HepG2 (cell line): ENCODE data around the gene TMCO4. TPM values are rescaled to one million over a fixed set of nuclear protein-coding genes. Genes with fewer than 3 reads are reported as not detected.

Experiments
- ATAC-seq: fragments of 200-7000 bp; cut with Tn5 transposase; 3 replicates; pipeline ENCODE4 v1.9.1; 2020; ENCODE audit warnings: mild to moderate bottlenecking, moderate library complexity
- BruUV-seq: library from RNA; stranded (reverse); fragments of 400-500 nt; replicated peaks from 2 replicates; lab custom pipeline; 2021; lab: Mats Ljungman, UMichigan
- CTCF ChIA-PET: fragments of 300-600 bp; formaldehyde crosslinking; extraction: SDS; loops from one replicate; lab custom pipeline; 2021; ENCODE audit warnings: low total read pairs, inconsistent platforms, low intra/inter-chr PET ratio; lab: Yijun Ruan, JAX
- POLR2A ChIA-PET: fragments of 350-600 bp; sonication (Branson Sonifier 250); formaldehyde crosslinking; loops from one replicate; lab custom pipeline; 2020; ENCODE audit warnings: antibody characterized with exemption, inconsistent platforms; lab: Yijun Ruan, JAX
- DNase-seq: peaks from one replicate; pipeline ENCODE4 v3.0.0-alpha.2; 2015; ENCODE audit warnings: low spot score
- FAIRE-seq: peaks from 3 replicates; lab custom pipeline; 2011; peaks lifted over from hg19 to GRCh38; lab: Jason Lieb, UNC
- H2AFZ ChIP-seq: one replicate; pipeline ENCODE4 v1.6.1; 2011; ENCODE audit warnings: low read length, inconsistent platforms
- H3K27ac ChIP-seq: fragments of 300-600 bp; 3 replicates; pipeline ENCODE4 v1.8.0; 2011; ENCODE audit warnings: mixed run types, mild to moderate bottlenecking, mixed read lengths, low read length, inconsistent platforms; ENCODE audit not compliant: insufficient read depth; ENCODE audit errors: extremely low read length
- H3K27me3 ChIP-seq, 2 experiments: fragments of 200-600 bp in 1 of 2; 2 replicates in 1 of 2; 3 replicates in 1 of 2; pipeline versions ENCODE4 v1.6.0 to v1.8.0; 2011; ENCODE audit warnings: low read length in 2 of 2, mild to moderate bottlenecking in 2 of 2, moderate library complexity in 2 of 2, inconsistent platforms in 1 of 2; ENCODE audit not compliant: insufficient read depth in 2 of 2, control insufficient read depth in 1 of 2
- H3K36me3 ChIP-seq, 2 experiments: fragments of 200-600 bp in 1 of 2; replicated peaks in 1 of 2; 2 replicates in 1 of 2; 3 replicates in 1 of 2; pipeline versions ENCODE4 v1.5.1 to v1.8.0; 2011; ENCODE audit warnings: low read length in 2 of 2, inconsistent platforms in 1 of 2; ENCODE audit not compliant: insufficient read depth in 2 of 2, control insufficient read depth in 1 of 2
- H3K4me1 ChIP-seq: 2 replicates; pipeline ENCODE4 v1.5.1; 2012; ENCODE audit warnings: low read length, inconsistent platforms; ENCODE audit not compliant: insufficient read depth
- H3K4me2 ChIP-seq: 2 replicates; pipeline ENCODE4 v1.6.0; 2011; ENCODE audit warnings: low read depth, low read length, inconsistent platforms
- H3K4me3 ChIP-seq, 3 experiments: fragments of 200-600 bp in 1 of 3; sonication (generic), shearing (Covaris generic) in 1 of 3; replicated peaks in 1 of 3; 2 replicates each; pipeline ENCODE4 v1.5.1; 2011 to 2016; ENCODE audit warnings: low read length in 3 of 3, inconsistent platforms in 2 of 3, low read depth in 2 of 3, mild to moderate bottlenecking in 2 of 3, control low read depth in 1 of 3, mixed read lengths in 1 of 3; ENCODE audit not compliant: insufficient read depth in 1 of 3
- H3K79me2 ChIP-seq: one replicate; pipeline ENCODE4 v1.6.1; 2011; ENCODE audit warnings: low read length, inconsistent platforms; ENCODE audit not compliant: insufficient read depth
- H3K9ac ChIP-seq: 2 replicates; pipeline ENCODE4 v1.6.0; 2011; ENCODE audit warnings: mild to moderate bottlenecking, low read depth, low read length, inconsistent platforms; ENCODE audit not compliant: insufficient read depth
- H3K9me3 ChIP-seq: 2 replicates; pipeline ENCODE4 v1.5.1; 2012; ENCODE audit warnings: mild to moderate bottlenecking, low read length
- H4K20me1 ChIP-seq: 2 replicates; pipeline ENCODE4 v1.6.0; 2011; ENCODE audit warnings: inconsistent platforms, mild to moderate bottlenecking, low read length, moderate library complexity; ENCODE audit not compliant: insufficient read depth
- FOXJ3 ChIP-seq: sonication (generic); formaldehyde crosslinking; IDR thresholded peaks from 2 replicates; pipeline ENCODE4 v1.4.0; 2020; ENCODE audit warnings: missing genetic modification reagents, mild to moderate bottlenecking, borderline replicate concordance
- MAFK ChIP-seq, 2 experiments: IDR thresholded peaks in 1 of 2; conservative IDR thresholded peaks in 1 of 2; 2 replicates each; pipeline ENCODE4 v1.6.1; 2011; ENCODE audit warnings: improper control_type of control experiment in 2 of 2, low read length in 2 of 2
- MATR3 ChIP-seq: sonication (generic); formaldehyde crosslinking; IDR thresholded peaks from 2 replicates; pipeline ENCODE4 v1.4.0; 2020; ENCODE audit warnings: missing genetic modification reagents
- MEIS1 ChIP-seq: sonication (generic); formaldehyde crosslinking; IDR thresholded peaks from 2 replicates; pipeline ENCODE4 v1.9.0; 2021; ENCODE audit warnings: mild to moderate bottlenecking, missing genetic modification reagents, moderate library complexity, borderline replicate concordance
- SIN3B ChIP-seq: fragments of 150-350 bp; IDR thresholded peaks from 2 replicates; pipeline ENCODE4 v1.6.1; 2014; ENCODE audit warnings: low read length
- SPEN ChIP-seq: sonication (generic); formaldehyde crosslinking; IDR thresholded peaks from 2 replicates; pipeline ENCODE4 v1.5.1; 2020; ENCODE audit warnings: low read depth, mild to moderate bottlenecking, missing genetic modification reagents
- SRY ChIP-seq: sonication (generic); formaldehyde crosslinking; IDR thresholded peaks from 2 replicates; pipeline ENCODE4 v1.8.0; 2022; ENCODE audit warnings: mild to moderate bottlenecking, missing genetic modification reagents
- TEAD3 ChIP-seq: optimal IDR thresholded peaks from 2 replicates; pipeline ENCODE3; 2016; ENCODE audit warnings: borderline replicate concordance
- ZBTB40 ChIP-seq, 2 experiments: fragments of 450-650 bp in 1 of 2; sonication (generic) in 1 of 2; formaldehyde crosslinking in 1 of 2; IDR thresholded peaks; 2 replicates each; pipeline versions ENCODE4 v1.6.1 to v1.8.0; 2016 to 2022; ENCODE audit warnings: antibody characterized with exemption in 1 of 2, mild to moderate bottlenecking in 1 of 2, missing genetic modification reagents in 1 of 2
- whole genome bisulfite sequencing: methylation state at CpG from one replicate; pipeline ENCODE4 v1.1.6; 2017; ENCODE audit warnings: low lambda C conversion rate; 5-methylcytosine and 5-hydroxymethylcytosine counted together
- in situ Hi-C: cut with HindIII; loops from 2 replicates; pipeline ENCODE4 v1.10.0; 2017; ENCODE audit warnings: low pct_unique_long_range_greater_than_20kb; ENCODE audit not compliant: extremely low pct_ligation_motif_present
- intact Hi-C: fragments of 100-400 bp; cut with micrococcal nuclease; formaldehyde crosslinking; loops from one replicate; pipeline ENCODE4 v1.10.0; 2022; ENCODE audit not compliant: unreplicated experiment
- polyA plus RNA-seq, 8 experiments: library from polyadenylated mRNA; depleted of rRNA in 3 of 8; stranded (reverse) in 7 of 8; unstranded in 1 of 8; fragments of >200 nt; fragmentation: Illumina TruSeq in 4 of 8; extraction: Trizol in 4 of 8; gene quantifications; 2 replicates each; pipeline versions ENCODE4 v1.2.1 to v1.2.3, GENCODE V29; 2011 to 2016; ENCODE audit warnings: low read depth in 4 of 8, missing spikeins in 1 of 8, mixed read lengths in 1 of 8; ENCODE audit not compliant: insufficient read depth in 1 of 8
- total RNA-seq, 5 experiments: library from RNA; depleted of rRNA; stranded (reverse); fragments of >200 nt; fragmentation: Illumina TruSeq; extraction: Trizol; gene quantifications; 2 replicates each; pipeline ENCODE4 v1.2.3, GENCODE V29; 2016; ENCODE audit warnings: low read depth in 1 of 5

TMCO4 gene
- total and polyA plus RNA-seq, 2 of the 13 experiments (the other 11 are each of a cell fraction or from before 2014, with no cell fraction given): 2.1 to 4.1 TPM

- no peak for TF ChIP-seq MEIS1 (CRISPR knock-in tag)
- no peak for TF ChIP-seq TEAD3 (CRISPR knock-in tag)
- TF ChIP-seq SPEN: no peak
- peak; percentile 13 to 78; a peak in 2 of 4 replicates for TF ChIP-seq MAFK (conservative IDR thresholded peaks at IDR 0.05 in 1 of 2, IDR thresholded peaks at IDR 0.05 in 1 of 2; ENCODE audit: low read length in 2 of 2)
- no peak for TF ChIP-seq SIN3B
- TF ChIP-seq FOXJ3 (CRISPR knock-in tag): no peak
- no peak for TF ChIP-seq SRY (CRISPR knock-in tag)
- TF ChIP-seq, all 625 proteins: peak for 1
- Histone ChIP-seq H3K9ac (no peak overlapping the region), H3K27me3 (no peaks in the 10 kb centered on the region; a peak in 1 of 5 replicates), H3K79me2 (no peaks in the 10 kb centered on the region), H3K4me3 (no peak overlapping the region), H3K36me3 (no peaks in the 10 kb centered on the region), H4K20me1 (peaks cover 4% of the 10 kb centered on the region; the same call in 1 of the 2 replicates), H2AFZ (no peak overlapping the region), H3K4me1 (no peaks in the 10 kb centered on the region), H3K4me2 (no peak overlapping the region), H3K27ac (no peak overlapping the region), H3K9me3 (no peaks in the 10 kb centered on the region)
- ChIA-PET POLR2A (no interaction called here), CTCF (no interaction called here)
- DNase-seq (no peak), FAIRE-seq (no peak), ATAC-seq (no peak)
- intact Hi-C loops (no loop called here), in situ Hi-C loops (no loop called here)
- WGBS: 67% methylated on average over 3 of the region's 4 CpGs
- no TSS peak for BruUV-seq
Observed at GRCh38 chr1:19679691-19680090, 120.0 kb downstream of the TMCO4 start.

GRCh38 chr1:19678931-19679453 lies 120.7 kb downstream of the TMCO4 start:
- no TSS peak for BruUV-seq
- in situ Hi-C loops: no loop called here
- Histone ChIP-seq H2AFZ (no peak overlapping the region), H3K4me2 (no peak overlapping the region), H3K27me3 (no peaks in the 10 kb centered on the region; a peak in 1 of 5 replicates), H3K36me3 (no peaks in the 10 kb centered on the region), H3K9me3 (no peaks in the 10 kb centered on the region), H3K9ac (no peak overlapping the region), H3K4me1 (no peaks in the 10 kb centered on the region), H3K79me2 (no peaks in the 10 kb centered on the region), H4K20me1 (peaks cover 4% of the 10 kb centered on the region; the same call in 1 of the 2 replicates), H3K4me3 (no peak overlapping the region), H3K27ac (no peak overlapping the region)
- intact Hi-C loops: no loop called here
- CTCF ChIA-PET: no interaction called here
- WGBS: 79% methylated on average over 12 of the region's 34 CpGs
- ATAC-seq (no peak), FAIRE-seq (no peak), DNase-seq (no peak)
- POLR2A ChIA-PET: no interaction called here
- TF ChIP-seq MATR3 (CRISPR knock-in tag) (no peak), MEIS1 (CRISPR knock-in tag) (no peak), ZBTB40 (IDR thresholded peaks at IDR 0.05) (no peak), ZBTB40 (CRISPR knock-in tag; IDR thresholded peaks at IDR 0.05) (no peak)
